ENCODE data around the gene CIT.

The CIT gene

GRCh38 chr12:119674560-119674959 is 202.6 kb downstream of the CIT start:
- Histone ChIP-seq H3K4me3 (ENCODE audit: low read length) (no peak overlapping the region), H3K27ac (ENCODE audit: low read depth, low read length) (no peak overlapping the region), H3K4me1 (ENCODE audit: insufficient read depth, low read length) (peaks cover 13% of the 10 kb centered on the region; the same call in 1 of the 2 replicates), H3K27me3 (ENCODE audit: insufficient read depth, low read length) (no peaks in the 10 kb centered on the region), H3K9ac (ENCODE audit: low read depth, low read length) (no peak overlapping the region), H3K36me3 (ENCODE audit: insufficient read depth, low read length) (peaks cover 98% of the 10 kb centered on the region), H3K9me3 (ENCODE audit: insufficient read depth, low read depth, low read length) (no peaks in the 10 kb centered on the region)
- 94% methylated on average over 4 of the region's 4 CpGs for WGBS

- Histone ChIP-seq H3K36me3 (ENCODE audit: insufficient read depth, low read length) (peaks cover 89% of the 10 kb centered on the region), H3K9ac (ENCODE audit: low read depth, low read length) (no peak overlapping the region), H3K27me3 (ENCODE audit: insufficient read depth, low read length) (no peaks in the 10 kb centered on the region), H3K9me3 (ENCODE audit: insufficient read depth, low read depth, low read length) (no peaks in the 10 kb centered on the region), H3K4me3 (ENCODE audit: low read length) (no peak overlapping the region), H3K27ac (ENCODE audit: low read depth, low read length) (no peak overlapping the region), H3K4me1 (ENCODE audit: insufficient read depth, low read length) (peaks cover 6% of the 10 kb centered on the region; the same call in 1 of the 2 replicates)
- 95% methylated on average over 7 of the region's 7 CpGs for WGBS
These were observed 203.5 kb downstream of the CIT start for GRCh38 chr12:119673634-119674033.

GRCh38 chr12:119672194-119672593 is 204.9 kb downstream of the CIT start:
- Histone ChIP-seq H3K4me1 (ENCODE audit: insufficient read depth, low read length) (peaks cover 2% of the 10 kb centered on the region; the same call in 1 of the 2 replicates), H3K27me3 (ENCODE audit: insufficient read depth, low read length) (no peaks in the 10 kb centered on the region), H3K9me3 (ENCODE audit: insufficient read depth, low read depth, low read length) (no peaks in the 10 kb centered on the region), H3K27ac (ENCODE audit: low read depth, low read length) (no peak overlapping the region), H3K9ac (ENCODE audit: low read depth, low read length) (no peak overlapping the region), H3K4me3 (ENCODE audit: low read length) (no peak overlapping the region), H3K36me3 (ENCODE audit: insufficient read depth, low read length) (peaks cover 76% of the 10 kb centered on the region)
- WGBS, result 95% methylated on average over 8 of the region's 8 CpGs

- Histone ChIP-seq H3K4me1 (ENCODE audit: insufficient read depth, low read length) (peaks cover 6% of the 10 kb centered on the region; the same call in 1 of the 2 replicates), H3K9me3 (ENCODE audit: insufficient read depth, low read depth, low read length) (no peaks in the 10 kb centered on the region), H3K4me3 (ENCODE audit: low read length) (no peak overlapping the region), H3K36me3 (ENCODE audit: insufficient read depth, low read length) (peaks cover 64% of the 10 kb centered on the region), H3K27ac (ENCODE audit: low read depth, low read length) (no peak overlapping the region), H3K27me3 (ENCODE audit: insufficient read depth, low read length) (no peaks in the 10 kb centered on the region), H3K9ac (ENCODE audit: low read depth, low read length) (no peak overlapping the region)
- WGBS, result 93% methylated on average over 3 of the region's 3 CpGs
These were observed 206.1 kb downstream of the CIT start for GRCh38 chr12:119671070-119671469.

- Histone ChIP-seq H3K27ac (ENCODE audit: low read depth, low read length) (no peak overlapping the region), H3K27me3 (ENCODE audit: insufficient read depth, low read length) (no peaks in the 10 kb centered on the region), H3K36me3 (ENCODE audit: insufficient read depth, low read length) (peaks cover 53% of the 10 kb centered on the region), H3K4me3 (ENCODE audit: low read length) (no peak overlapping the region), H3K9ac (ENCODE audit: low read depth, low read length) (no peak overlapping the region), H3K9me3 (ENCODE audit: insufficient read depth, low read depth, low read length) (no peaks in the 10 kb centered on the region), H3K4me1 (ENCODE audit: insufficient read depth, low read length) (peaks cover 6% of the 10 kb centered on the region; the same call in 1 of the 2 replicates)
- 94% methylated on average over 11 of the region's 11 CpGs for WGBS
These were observed 207.2 kb downstream of the CIT start for GRCh38 chr12:119669744-119670472.

- Histone ChIP-seq H3K9me3 (ENCODE audit: insufficient read depth, low read depth, low read length) (no peaks in the 10 kb centered on the region), H3K9ac (ENCODE audit: low read depth, low read length) (peak overlapping the region; percentile 91), H3K27ac (ENCODE audit: low read depth, low read length) (peak overlapping the region; percentile 97), H3K36me3 (ENCODE audit: insufficient read depth, low read length) (peaks cover 38% of the 10 kb centered on the region), H3K27me3 (ENCODE audit: insufficient read depth, low read length) (no peaks in the 10 kb centered on the region), H3K4me3 (ENCODE audit: low read length) (peak overlapping the region; percentile 98), H3K4me1 (ENCODE audit: insufficient read depth, low read length) (peaks cover 6% of the 10 kb centered on the region; the same call in 1 of the 2 replicates)
- 8% methylated on average over 14 of the region's 14 CpGs for whole genome bisulfite sequencing
These were observed 208.7 kb downstream of the CIT start for GRCh38 chr12:119668324-119668841.

GRCh38 chr12:119667577-119668323 is 209.4 kb downstream of the CIT start, which contains the start of gene PRKAB1:
Gene PRKAB1, plus strand, starts transcription at chr12:119668133. Its CDS starts 112 bp downstream, at chr12:119668245.
- H3K4me1 ChIP-seq (ENCODE audit: insufficient read depth, low read length), result peaks cover 6% of the 10 kb centered on the region; the same call in 1 of the 2 replicates
- WGBS, result under 1% methylated on average over 69 of the region's 69 CpGs
- H3K27me3 ChIP-seq (ENCODE audit: insufficient read depth, low read length), result no peaks in the 10 kb centered on the region
- no peaks in the 10 kb centered on the region for H3K9me3 ChIP-seq (ENCODE audit: insufficient read depth, low read depth, low read length)
- peak within 1 kb of the TSS; percentile 97 for H3K27ac ChIP-seq (ENCODE audit: low read depth, low read length)
- peaks cover 31% of the 10 kb centered on the region for H3K36me3 ChIP-seq (ENCODE audit: insufficient read depth, low read length)
- H3K9ac ChIP-seq (ENCODE audit: low read depth, low read length), result peak within 1 kb of the TSS; percentile 91
- H3K4me3 ChIP-seq (ENCODE audit: low read length), result peak within 1 kb of the TSS; percentile 98

- H3K4me1 ChIP-seq (ENCODE audit: insufficient read depth, low read length), result peaks cover 6% of the 10 kb centered on the region; the same call in 1 of the 2 replicates
These were observed 210.1 kb downstream of the CIT start for GRCh38 chr12:119666900-119667576.

GRCh38 chr12:119666226-119666795 is 210.8 kb downstream of the CIT start:
- no peak overlapping the region for H3K27ac ChIP-seq (ENCODE audit: low read depth, low read length)
- H3K9ac ChIP-seq (ENCODE audit: low read depth, low read length), result no peak overlapping the region
- 0 out of 2 replicates have a peak, but pooled peaks cover 8% of the 10 kb centered on the region for H3K27me3 ChIP-seq (ENCODE audit: insufficient read depth, low read length)
- peaks cover 6% of the 10 kb centered on the region; the same call in 1 of the 2 replicates for H3K4me1 ChIP-seq (ENCODE audit: insufficient read depth, low read length)
- WGBS, result 91% methylated on average over 1 of the region's 2 CpGs
- H3K9me3 ChIP-seq (ENCODE audit: insufficient read depth, low read depth, low read length), result no peaks in the 10 kb centered on the region
- no peak overlapping the region for H3K4me3 ChIP-seq (ENCODE audit: low read length)
- peaks cover 17% of the 10 kb centered on the region for H3K36me3 ChIP-seq (ENCODE audit: insufficient read depth, low read length)

More at GRCh38 chr12:119666900-119667576, 210.1 kb downstream of the CIT start:
- no peaks in the 10 kb centered on the region for H3K9me3 ChIP-seq (ENCODE audit: insufficient read depth, low read depth, low read length)
- 46% methylated on average over 8 of the region's 9 CpGs for WGBS
- 0 out of 2 replicates have a peak, but pooled peaks cover 6% of the 10 kb centered on the region for H3K27me3 ChIP-seq (ENCODE audit: insufficient read depth, low read length)
- peak overlapping the region; percentile 71; the same call in 1 of the 2 replicates for H3K9ac ChIP-seq (ENCODE audit: low read depth, low read length)
- H3K36me3 ChIP-seq (ENCODE audit: insufficient read depth, low read length), result peaks cover 24% of the 10 kb centered on the region
- peak overlapping the region; percentile 47; the same call in 1 of the 2 replicates for H3K27ac ChIP-seq (ENCODE audit: low read depth, low read length)
- peak overlapping the region; percentile 98 for H3K4me3 ChIP-seq (ENCODE audit: low read length)

GRCh38 chr12:119665164-119665929 is 211.8 kb downstream of the CIT start:
- peaks cover 7% of the 10 kb centered on the region for H3K36me3 ChIP-seq (ENCODE audit: insufficient read depth, low read length)
- H3K9me3 ChIP-seq (ENCODE audit: insufficient read depth, low read depth, low read length), result no peaks in the 10 kb centered on the region
- H3K27ac ChIP-seq (ENCODE audit: low read depth, low read length), result no peak overlapping the region
- 0 out of 2 replicates have a peak, but pooled peaks cover 9% of the 10 kb centered on the region for H3K27me3 ChIP-seq (ENCODE audit: insufficient read depth, low read length)
- peaks cover 6% of the 10 kb centered on the region; the same call in 1 of the 2 replicates for H3K4me1 ChIP-seq (ENCODE audit: insufficient read depth, low read length)
- 92% methylated on average over 4 of the region's 4 CpGs for WGBS
- H3K4me3 ChIP-seq (ENCODE audit: low read length), result no peak overlapping the region
- no peak overlapping the region for H3K9ac ChIP-seq (ENCODE audit: low read depth, low read length)
